Neural crest cell (in vitro differentiated cells): ENCODE results near the gene MTA3. TPM values are rescaled to one million over a fixed set of nuclear protein-coding genes. Genes with fewer than 3 reads are reported as not detected.

ENCODE experiments used
- DNase-seq: peaks from one replicate; pipeline ENCODE4 v3.0.0; 2021; ENCODE audit warnings: low read depth, mixed read lengths, low spot score
- H3K27ac Mint-ChIP-seq: one replicate; pipeline ENCODE4 v1.8.0; 2021; ENCODE audit warnings: mild to moderate bottlenecking, mixed read lengths; ENCODE audit not compliant: unreplicated experiment
- H3K27me3 Mint-ChIP-seq: 2 replicates; pipeline ENCODE4 v1.8.0; 2021; ENCODE audit warnings: low read depth, mild to moderate bottlenecking, mixed read lengths
- H3K36me3 Mint-ChIP-seq: 2 replicates; pipeline ENCODE4 v1.8.0; 2021; ENCODE audit warnings: low read depth, mild to moderate bottlenecking, mixed read lengths
- H3K4me1 Mint-ChIP-seq: 2 replicates; pipeline ENCODE4 v1.8.0; 2021; ENCODE audit warnings: mixed read lengths
- H3K4me3 Mint-ChIP-seq: one replicate; pipeline ENCODE4 v1.8.0; 2021; ENCODE audit warnings: mild to moderate bottlenecking, mixed read lengths
- H3K9me3 Mint-ChIP-seq: 2 replicates; pipeline ENCODE4 v1.8.0; 2021; ENCODE audit warnings: mixed read lengths
- CTCF ChIP-seq: fragments of 200-600 bp; sonication (generic); conservative IDR thresholded peaks from 2 replicates; pipeline ENCODE4 v1.5.0; 2021; ENCODE audit warnings: antibody characterized with exemption, mild to moderate bottlenecking
- total RNA-seq: library from RNA; stranded (reverse); gene quantifications from 2 replicates; pipeline ENCODE4 v1.2.1, GENCODE V29; 2021

Gene MTA3
- total RNA-seq, 1 donor from 2014 or later = 62.3 TPM

DNA sequence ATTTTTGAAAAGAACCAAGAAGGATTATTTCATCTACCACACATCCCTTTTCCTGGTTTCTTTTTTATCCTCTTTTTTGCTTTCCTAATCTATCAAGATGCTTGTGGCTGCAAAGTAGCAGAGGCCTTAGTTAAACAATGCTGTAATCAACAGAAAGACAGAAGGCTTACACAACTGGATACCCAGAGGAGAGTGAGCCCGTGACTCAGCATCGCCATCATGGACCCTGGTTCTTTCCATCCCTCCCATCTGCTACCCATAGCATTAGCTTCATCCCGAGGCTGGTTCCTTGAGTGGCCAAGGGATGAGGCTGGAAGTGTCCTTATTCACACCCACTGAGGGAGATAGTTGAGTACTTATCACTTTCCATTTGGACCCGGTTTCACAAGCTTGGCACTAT is 231.4 kb downstream of the MTA3 start:
- DNase-seq = no peak
- Mint-ChIP-seq H3K9me3 (peaks cover 2% of the 10 kb centered on the region), H3K4me3 (no peak overlapping the region), H3K4me1 (peaks cover 6% of the 10 kb centered on the region), H3K27me3 (no peaks in the 10 kb centered on the region), H3K36me3 (peaks cover 2% of the 10 kb centered on the region), H3K27ac (no peak overlapping the region)
- no peak for TF ChIP-seq CTCF

DNA sequence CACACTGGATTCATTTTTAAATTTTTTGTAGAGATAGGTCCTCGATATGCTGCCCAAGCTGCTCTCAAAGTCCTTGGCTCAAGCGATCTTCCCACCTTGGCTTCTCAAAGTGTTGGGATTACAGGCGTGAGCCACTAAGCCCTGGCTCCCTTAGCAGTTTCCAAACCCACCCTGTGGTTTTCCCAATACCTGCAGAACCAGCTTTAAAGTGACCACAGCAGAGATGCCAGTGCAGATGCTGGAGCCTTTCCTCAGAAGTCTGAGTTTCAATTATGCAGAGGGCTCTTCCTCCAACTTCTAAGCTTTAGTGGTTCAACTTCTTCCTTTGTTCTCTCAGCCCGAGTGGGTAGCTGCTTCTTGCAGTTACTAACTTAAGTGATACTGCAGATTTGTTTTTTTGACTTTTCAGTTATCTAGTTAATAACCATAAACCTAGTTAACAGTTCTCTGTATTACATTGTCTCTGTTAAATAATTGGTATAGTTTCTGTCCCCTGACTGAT is 232.1 kb downstream of the MTA3 start:
- Mint-ChIP-seq H3K27ac (no peak overlapping the region), H3K4me3 (no peak overlapping the region), H3K36me3 (peaks cover 2% of the 10 kb centered on the region), H3K4me1 (peaks cover 6% of the 10 kb centered on the region), H3K27me3 (peaks cover 1% of the 10 kb centered on the region), H3K9me3 (peaks cover 2% of the 10 kb centered on the region)
- no peak for DNase-seq
- TF ChIP-seq CTCF = no peak

- Mint-ChIP-seq H3K27me3 (peaks cover 2% of the 10 kb centered on the region), H3K4me1 (peaks cover 6% of the 10 kb centered on the region), H3K4me3 (no peak overlapping the region), H3K27ac (no peak overlapping the region), H3K36me3 (peaks cover 2% of the 10 kb centered on the region), H3K9me3 (peaks cover 2% of the 10 kb centered on the region)
- no peak for TF ChIP-seq CTCF
- no peak for DNase-seq
Measured at GRCh38 chr2:42800981-42801380, 232.5 kb downstream of the MTA3 start.

DNA sequence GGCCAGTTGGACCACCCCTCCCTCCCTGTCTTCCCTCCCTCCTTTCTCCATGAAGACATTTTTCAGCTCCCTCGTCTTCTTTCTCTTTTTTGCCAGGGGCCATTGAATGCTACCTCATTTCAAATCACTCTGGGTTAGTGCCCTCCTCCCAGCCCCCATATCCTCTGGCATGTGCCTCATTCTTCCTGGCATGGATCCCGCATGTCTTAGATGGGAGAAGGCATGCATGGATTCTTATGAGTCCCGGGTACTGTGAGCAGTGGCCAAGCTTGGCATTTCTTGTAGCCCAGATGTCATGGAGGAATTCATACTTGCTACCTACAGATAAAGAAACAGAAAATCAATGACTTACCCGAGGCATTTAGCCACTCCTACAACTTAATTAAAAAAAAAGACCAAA is 232.9 kb downstream of the MTA3 start:
- TF ChIP-seq CTCF = no peak
- no peak overlapping the region for H3K27ac Mint-ChIP-seq
- DNase-seq = no peak
- H3K9me3 Mint-ChIP-seq = peaks cover 2% of the 10 kb centered on the region
- H3K4me3 Mint-ChIP-seq = no peak overlapping the region
- peaks cover 2% of the 10 kb centered on the region for H3K36me3 Mint-ChIP-seq
- peaks cover 2% of the 10 kb centered on the region for H3K27me3 Mint-ChIP-seq
- peaks cover 3% of the 10 kb centered on the region for H3K4me1 Mint-ChIP-seq

- Mint-ChIP-seq H3K27ac (no peak overlapping the region), H3K4me3 (no peak overlapping the region), H3K27me3 (peaks cover 2% of the 10 kb centered on the region), H3K36me3 (peaks cover 2% of the 10 kb centered on the region), H3K4me1 (no peaks in the 10 kb centered on the region), H3K9me3 (peaks cover 2% of the 10 kb centered on the region)
- TF ChIP-seq CTCF = no peak
- DNase-seq = no peak
Measured at GRCh38 chr2:42802150-42802549, 233.7 kb downstream of the MTA3 start.

DNA sequence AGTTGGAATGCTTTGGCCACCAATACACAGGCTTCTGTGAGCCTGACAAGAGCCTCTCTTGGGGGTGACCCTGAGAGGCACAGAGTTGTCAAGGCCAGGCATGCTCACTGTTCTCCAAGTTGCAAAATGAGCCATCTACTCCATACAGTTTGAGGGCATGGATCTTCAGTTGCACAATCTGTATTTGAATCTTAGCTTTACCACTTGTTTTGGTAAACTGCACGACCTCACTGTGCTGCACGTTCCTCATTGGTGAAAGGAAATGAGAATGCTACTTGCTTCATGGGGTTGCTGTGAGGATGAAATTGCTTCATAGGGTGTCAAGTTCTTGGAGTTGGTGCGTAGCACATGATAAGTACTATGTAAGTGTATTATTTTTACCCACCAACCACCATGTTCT is 235.9 kb downstream of the MTA3 start:
- Mint-ChIP-seq H3K4me3 (no peak overlapping the region), H3K27ac (no peak overlapping the region), H3K4me1 (peaks cover 12% of the 10 kb centered on the region), H3K27me3 (peaks cover 2% of the 10 kb centered on the region), H3K36me3 (peaks cover 2% of the 10 kb centered on the region), H3K9me3 (peaks cover 2% of the 10 kb centered on the region)
- no peak for TF ChIP-seq CTCF
- DNase-seq = no peak
